Measurements from ENCODE around the gene IFT43. TPM values are rescaled to one million over a fixed set of nuclear protein-coding genes. Genes with fewer than 3 reads are reported as not detected.

Gene IFT43
- total RNA-seq, 1 experiment from 2014 or later, result 24.2 TPM

DNA sequence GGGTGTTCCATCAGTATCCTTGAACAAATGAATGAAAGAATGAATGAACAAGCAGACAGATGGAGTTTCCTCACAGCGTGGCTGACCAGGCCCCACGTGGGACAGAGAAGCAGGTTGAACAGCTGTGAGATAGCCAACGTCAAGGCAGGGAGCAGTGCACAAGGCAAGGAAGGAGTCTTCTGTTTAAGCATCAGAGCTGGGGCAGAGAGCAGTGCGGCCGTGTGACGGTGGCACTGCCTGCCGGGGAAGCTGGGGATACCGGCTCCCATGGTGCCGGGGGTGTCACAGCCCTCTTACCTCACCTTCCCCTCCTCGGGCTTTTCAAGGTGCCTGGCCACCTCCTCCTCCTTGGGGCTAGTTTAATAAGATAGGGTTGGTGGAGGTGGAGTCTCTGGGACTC lies 92.9 kb downstream of the IFT43 start:
- Histone ChIP-seq H3K36me3 (ENCODE audit: control insufficient read depth in 1 of 2, insufficient read depth in 2 of 2, low read length in 2 of 2) (no peaks in the 10 kb centered on the region), H3K9me2 (ENCODE audit: insufficient read depth) (no peaks in the 10 kb centered on the region), H3K9ac (ENCODE audit: low read length) (no peak overlapping the region), H4K20me1 (ENCODE audit: insufficient read depth) (no peaks in the 10 kb centered on the region), H3K4me3 (replicated peaks in 1 of 2; ENCODE audit: low read depth in 1 of 2, low read length in 2 of 2) (no peak overlapping the region), H3K27ac (ENCODE audit: low read depth, low read length) (no peak overlapping the region), H3K27me3 (ENCODE audit: insufficient read depth, low read length) (no peaks in the 10 kb centered on the region), H3K9me3 (ENCODE audit: control insufficient read depth in 1 of 2, insufficient read depth in 1 of 2, low read depth in 1 of 2, low read length in 2 of 2) (no peaks in the 10 kb centered on the region), H3K79me2 (ENCODE audit: insufficient read depth, low read length) (no peaks in the 10 kb centered on the region), H3K4me2 (ENCODE audit: low read length) (no peak overlapping the region), H3K4me1 (ENCODE audit: control insufficient read depth in 1 of 2, insufficient read depth in 2 of 2, low read length in 2 of 2) (no peaks in the 10 kb centered on the region), H2AFZ (ENCODE audit: low read depth, low read length, poor library complexity, severe bottlenecking) (no peak overlapping the region)
- intact Hi-C loops (cut with micrococcal nuclease), result no loop called here
- no peak for ATAC-seq
- RAD21 ChIA-PET (ENCODE audit: low non-redundant PET in 1 of 2, low total read pairs in 2 of 2, uncharacterized antibody in 2 of 2, unreplicated experiment in 2 of 2), result no interaction called here
- DNase-seq (ENCODE audit: low read depth, low spot score), result no peak
- CTCF ChIA-PET, result no interaction called here
- TF ChIP-seq, protein P1, sequence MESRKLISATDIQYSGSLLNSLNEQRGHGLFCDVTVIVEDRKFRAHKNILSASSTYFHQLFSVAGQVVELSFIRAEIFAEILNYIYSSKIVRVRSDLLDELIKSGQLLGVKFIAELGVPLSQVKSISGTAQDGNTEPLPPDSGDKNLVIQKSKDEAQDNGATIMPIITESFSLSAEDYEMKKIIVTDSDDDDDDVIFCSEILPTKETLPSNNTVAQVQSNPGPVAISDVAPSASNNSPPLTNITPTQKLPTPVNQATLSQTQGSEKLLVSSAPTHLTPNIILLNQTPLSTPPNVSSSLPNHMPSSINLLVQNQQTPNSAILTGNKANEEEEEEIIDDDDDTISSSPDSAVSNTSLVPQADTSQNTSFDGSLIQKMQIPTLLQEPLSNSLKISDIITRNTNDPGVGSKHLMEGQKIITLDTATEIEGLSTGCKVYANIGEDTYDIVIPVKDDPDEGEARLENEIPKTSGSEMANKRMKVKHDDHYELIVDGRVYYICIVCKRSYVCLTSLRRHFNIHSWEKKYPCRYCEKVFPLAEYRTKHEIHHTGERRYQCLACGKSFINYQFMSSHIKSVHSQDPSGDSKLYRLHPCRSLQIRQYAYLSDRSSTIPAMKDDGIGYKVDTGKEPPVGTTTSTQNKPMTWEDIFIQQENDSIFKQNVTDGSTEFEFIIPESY (IDR thresholded peaks at IDR 0.05; ENCODE audit: extremely low read depth, insufficient replicate concordance, low read length), result no peak
- TF ChIP-seq EZH2 (IDR thresholded peaks at IDR 0.05), result no peak
- TF ChIP-seq CEBPB (IDR thresholded peaks at IDR 0.05; ENCODE audit: low read depth), result no peak
- no TSS peak for BruUV-seq (replicated peaks)
- POLR2A ChIA-PET, result no interaction called here

DNA sequence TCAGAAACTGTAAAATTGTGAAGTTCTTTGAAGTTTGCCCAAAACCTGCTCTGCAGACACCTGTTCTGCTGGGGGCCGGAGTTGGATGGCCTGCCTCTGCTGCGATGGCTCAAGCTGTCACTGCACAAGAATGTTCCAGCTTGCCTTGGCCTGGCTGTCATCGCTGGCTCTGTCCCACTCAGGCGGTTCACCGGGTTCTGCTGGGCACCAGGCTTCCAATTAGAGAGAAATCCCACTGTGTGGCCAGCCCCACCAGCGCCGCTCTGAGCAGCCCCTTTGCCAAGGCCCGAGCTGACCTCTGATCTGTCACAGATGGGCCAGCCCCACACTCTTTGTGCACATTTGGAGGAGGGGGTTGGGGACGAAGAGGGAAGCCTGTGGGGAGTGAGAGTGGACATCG lies 94.5 kb downstream of the IFT43 start:
- Histone ChIP-seq H3K27me3 (ENCODE audit: insufficient read depth, low read length) (no peaks in the 10 kb centered on the region), H3K9ac (ENCODE audit: low read length) (no peak overlapping the region), H4K20me1 (ENCODE audit: insufficient read depth) (no peaks in the 10 kb centered on the region), H3K4me3 (replicated peaks in 1 of 2; ENCODE audit: low read depth in 1 of 2, low read length in 2 of 2) (no peak overlapping the region), H3K36me3 (ENCODE audit: control insufficient read depth in 1 of 2, insufficient read depth in 2 of 2, low read length in 2 of 2) (no peaks in the 10 kb centered on the region), H3K4me2 (ENCODE audit: low read length) (no peak overlapping the region), H3K9me2 (ENCODE audit: insufficient read depth) (no peaks in the 10 kb centered on the region), H3K27ac (ENCODE audit: low read depth, low read length) (no peak overlapping the region), H2AFZ (ENCODE audit: low read depth, low read length, poor library complexity, severe bottlenecking) (no peak overlapping the region), H3K9me3 (ENCODE audit: control insufficient read depth in 1 of 2, insufficient read depth in 1 of 2, low read depth in 1 of 2, low read length in 2 of 2) (no peaks in the 10 kb centered on the region), H3K4me1 (ENCODE audit: control insufficient read depth in 1 of 2, insufficient read depth in 2 of 2, low read length in 2 of 2) (no peaks in the 10 kb centered on the region), H3K79me2 (ENCODE audit: insufficient read depth, low read length) (no peaks in the 10 kb centered on the region)
- TF ChIP-seq SP1 (IDR thresholded peaks at IDR 0.05; ENCODE audit: low read depth) (no peak), EZH2phosphoT487 (IDR thresholded peaks at IDR 0.05; ENCODE audit: borderline replicate concordance) (no peak), YY1 (IDR thresholded peaks at IDR 0.05; ENCODE audit: extremely low read depth, insufficient replicate concordance, low read depth, low read length) (no peak), FOSL1 (IDR thresholded peaks at IDR 0.05; ENCODE audit: low read depth) (no peak), RAD21 (IDR thresholded peaks at IDR 0.05; ENCODE audit: low read depth) (no peak), CBX3 (IDR thresholded peaks at IDR 0.05; ENCODE audit: low read depth) (no peak), SRF (IDR thresholded peaks at IDR 0.05; ENCODE audit: low read depth) (no peak), EGR1 (IDR thresholded peaks at IDR 0.05; ENCODE audit: low read depth) (no peak), CEBPB (IDR thresholded peaks at IDR 0.05; ENCODE audit: low read depth) (no peak), EZH2 (IDR thresholded peaks at IDR 0.05) (no peak), ZFX (IDR thresholded peaks at IDR 0.05) (no peak), POLR2A (IDR thresholded peaks at IDR 0.05; ENCODE audit: borderline replicate concordance, extremely low read depth, insufficient read depth, insufficient read length) (no peak)
- TF ChIP-seq, protein P2, sequence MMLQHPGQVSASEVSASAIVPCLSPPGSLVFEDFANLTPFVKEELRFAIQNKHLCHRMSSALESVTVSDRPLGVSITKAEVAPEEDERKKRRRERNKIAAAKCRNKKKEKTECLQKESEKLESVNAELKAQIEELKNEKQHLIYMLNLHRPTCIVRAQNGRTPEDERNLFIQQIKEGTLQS (IDR thresholded peaks at IDR 0.05), result no peak
- TF ChIP-seq, protein P1 (IDR thresholded peaks at IDR 0.05; ENCODE audit: extremely low read depth, insufficient replicate concordance, low read length), result no peak
- TF ChIP-seq, protein P3, sequence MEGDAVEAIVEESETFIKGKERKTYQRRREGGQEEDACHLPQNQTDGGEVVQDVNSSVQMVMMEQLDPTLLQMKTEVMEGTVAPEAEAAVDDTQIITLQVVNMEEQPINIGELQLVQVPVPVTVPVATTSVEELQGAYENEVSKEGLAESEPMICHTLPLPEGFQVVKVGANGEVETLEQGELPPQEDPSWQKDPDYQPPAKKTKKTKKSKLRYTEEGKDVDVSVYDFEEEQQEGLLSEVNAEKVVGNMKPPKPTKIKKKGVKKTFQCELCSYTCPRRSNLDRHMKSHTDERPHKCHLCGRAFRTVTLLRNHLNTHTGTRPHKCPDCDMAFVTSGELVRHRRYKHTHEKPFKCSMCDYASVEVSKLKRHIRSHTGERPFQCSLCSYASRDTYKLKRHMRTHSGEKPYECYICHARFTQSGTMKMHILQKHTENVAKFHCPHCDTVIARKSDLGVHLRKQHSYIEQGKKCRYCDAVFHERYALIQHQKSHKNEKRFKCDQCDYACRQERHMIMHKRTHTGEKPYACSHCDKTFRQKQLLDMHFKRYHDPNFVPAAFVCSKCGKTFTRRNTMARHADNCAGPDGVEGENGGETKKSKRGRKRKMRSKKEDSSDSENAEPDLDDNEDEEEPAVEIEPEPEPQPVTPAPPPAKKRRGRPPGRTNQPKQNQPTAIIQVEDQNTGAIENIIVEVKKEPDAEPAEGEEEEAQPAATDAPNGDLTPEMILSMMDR (IDR thresholded peaks at IDR 0.05 in 2 of 3, conservative IDR thresholded peaks at IDR 0.05 in 1 of 3; ENCODE audit: borderline replicate concordance in 1 of 3, insufficient read depth in 1 of 3, low read depth in 2 of 3, low read length in 2 of 3), result no peak
- ATAC-seq, result no peak
- POLR2A ChIA-PET, result no interaction called here
- CTCF ChIA-PET, result no interaction called here
- RAD21 ChIA-PET (ENCODE audit: low non-redundant PET in 1 of 2, low total read pairs in 2 of 2, uncharacterized antibody in 2 of 2, unreplicated experiment in 2 of 2), result no interaction called here
- BruUV-seq (replicated peaks), result no TSS peak
- intact Hi-C loops (cut with micrococcal nuclease), result no loop called here
- DNase-seq (ENCODE audit: low read depth, low spot score), result no peak

Data from HCT116 (cell line).